ENCODE measurements around the gene NCDN.

GRCh38 chr1:35567947-35568558 is 10.5 kb downstream of the NCDN start:
- TF ChIP-seq CTCF (IDR thresholded peaks at IDR 0.05 in 4 of 5, conservative IDR thresholded peaks at IDR 0.05 in 1 of 5), result no peak
- no peak for TF ChIP-seq POLR2A (IDR thresholded peaks at IDR 0.05)
